Femur (tissue), 1 donor: ENCODE data around the gene EPHA2.

Source experiments
- DNase-seq: peaks from one replicate; pipeline ENCODE4 v3.0.0-alpha.2; 2017

EPHA2 gene

GRCh38 chr1:16149146-16149545, 6.7 kb downstream of the EPHA2 start:
- no peak for DNase-seq

GRCh38 chr1:16148329-16149092, 7.4 kb downstream of the EPHA2 start:
- DNase-seq: no peak

GRCh38 chr1:16147156-16147926, 8.5 kb downstream of the EPHA2 start:
- no peak for DNase-seq

GRCh38 chr1:16146279-16147155, 9.4 kb downstream of the EPHA2 start:
- peak; percentile 94 for DNase-seq

- DNase-seq: peak; percentile 86
Observed at GRCh38 chr1:16145662-16146278, 10.1 kb downstream of the EPHA2 start.

- peak; percentile 80 for DNase-seq
Observed at GRCh38 chr1:16145030-16145661, 10.7 kb downstream of the EPHA2 start.

GRCh38 chr1:16144325-16145029, 11.4 kb downstream of the EPHA2 start:
- DNase-seq: no peak

- no peak for DNase-seq
Observed at GRCh38 chr1:16143566-16144324, 12.1 kb downstream of the EPHA2 start.

GRCh38 chr1:16143005-16143565, 12.8 kb downstream of the EPHA2 start:
- DNase-seq: no peak

GRCh38 chr1:16142383-16142995, 13.4 kb downstream of the EPHA2 start:
- no peak for DNase-seq

- DNase-seq: peak; percentile 70
Observed at GRCh38 chr1:16141573-16142336, 14.1 kb downstream of the EPHA2 start.

GRCh38 chr1:16140068-16140596, 15.7 kb downstream of the EPHA2 start:
- no peak for DNase-seq

- DNase-seq: no peak
Observed at GRCh38 chr1:16139473-16139962, 16.4 kb downstream of the EPHA2 start.

GRCh38 chr1:16138772-16139221, 17.1 kb downstream of the EPHA2 start:
- no peak for DNase-seq

- no peak for DNase-seq
Observed at GRCh38 chr1:16137890-16138467, 17.9 kb downstream of the EPHA2 start.

GRCh38 chr1:16135501-16135900, 20.4 kb downstream of the EPHA2 start:
- DNase-seq: no peak

GRCh38 chr1:16134906-16135305, 21.0 kb downstream of the EPHA2 start:
- no peak for DNase-seq
